Measurements from ENCODE around the gene UGT1A10. TPM values are rescaled to one million over a fixed set of nuclear protein-coding genes. Genes with fewer than 3 reads are reported as not detected.

The UGT1A10 gene
- total RNA-seq, 1 experiment from 2014 or later, result not detected

DNA sequence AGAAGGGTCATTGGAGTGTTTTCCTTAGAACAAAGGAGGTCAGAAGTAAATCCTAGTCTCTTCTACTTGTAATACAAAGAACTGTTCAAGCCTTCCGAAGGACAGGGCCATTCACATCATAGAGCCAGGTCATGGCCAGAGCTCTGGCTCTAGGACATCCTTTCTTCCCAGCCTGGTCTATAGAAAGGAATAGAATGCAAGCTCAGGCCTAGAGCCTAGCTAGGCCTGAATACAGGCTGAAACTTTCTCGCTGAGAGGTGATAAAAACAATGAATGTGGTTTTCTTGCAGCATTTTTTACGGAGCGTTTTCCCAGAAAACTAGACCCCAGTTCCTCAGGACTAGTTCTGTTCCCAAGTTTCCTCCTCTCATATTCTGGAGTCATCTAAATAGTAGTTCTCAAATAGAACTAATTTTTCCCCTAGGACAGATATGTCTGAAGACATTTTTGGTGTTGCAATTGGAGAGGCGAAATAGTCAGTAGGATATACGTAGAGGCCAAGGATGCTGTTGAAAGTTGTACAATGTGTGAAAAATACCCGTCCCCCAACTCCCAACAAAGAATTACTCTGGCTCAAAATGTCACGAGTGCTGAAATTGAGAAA lies 63.3 kb downstream of the UGT1A10 start:
- H3K27me3 ChIP-seq (ENCODE audit: insufficient read depth, low read length), result no peaks in the 10 kb centered on the region
- no peak overlapping the region for H3K27ac ChIP-seq (ENCODE audit: low read depth, low read length)
- DNase-seq (ENCODE audit: low read depth, low spot score) (no peak), ATAC-seq (no peak)
- no peaks in the 10 kb centered on the region for H3K79me2 ChIP-seq (ENCODE audit: insufficient read depth, low read length)
- CTCF ChIA-PET, result no interaction called here
- no peaks in the 10 kb centered on the region for H3K9me3 ChIP-seq (ENCODE audit: control insufficient read depth in 1 of 2, insufficient read depth in 1 of 2, low read depth in 1 of 2, low read length in 2 of 2)
- intact Hi-C loops (cut with micrococcal nuclease), result no loop called here
- POLR2A ChIA-PET, result no interaction called here
- RAD21 ChIA-PET (ENCODE audit: low non-redundant PET in 1 of 2, low total read pairs in 2 of 2, uncharacterized antibody in 2 of 2, unreplicated experiment in 2 of 2), result no interaction called here
- H3K36me3 ChIP-seq (ENCODE audit: control insufficient read depth in 1 of 2, insufficient read depth in 2 of 2, low read length in 2 of 2), result no peaks in the 10 kb centered on the region
- H4K20me1 ChIP-seq (ENCODE audit: insufficient read depth), result no peaks in the 10 kb centered on the region
- H3K9ac ChIP-seq (ENCODE audit: low read length), result no peak overlapping the region
- TF ChIP-seq CEBPB (IDR thresholded peaks at IDR 0.05; ENCODE audit: low read depth) (no peak), POLR2AphosphoS5 (IDR thresholded peaks at IDR 0.05; ENCODE audit: low read depth, low read length) (no peak), SP1 (IDR thresholded peaks at IDR 0.05; ENCODE audit: low read depth) (no peak), EGR1 (IDR thresholded peaks at IDR 0.05; ENCODE audit: low read depth) (no peak), TCF7L2 (IDR thresholded peaks at IDR 0.05; ENCODE audit: borderline replicate concordance, extremely low read depth, insufficient read depth, insufficient read length) (no peak), SRF (IDR thresholded peaks at IDR 0.05; ENCODE audit: low read depth) (no peak), POLR2A (IDR thresholded peaks at IDR 0.05; ENCODE audit: borderline replicate concordance, extremely low read depth, insufficient read depth, insufficient read length) (no peak), ELF1 (IDR thresholded peaks at IDR 0.05; ENCODE audit: borderline replicate concordance, low read depth) (no peak), SIN3A (IDR thresholded peaks at IDR 0.05; ENCODE audit: low read depth) (no peak), YY1 (IDR thresholded peaks at IDR 0.05; ENCODE audit: extremely low read depth, insufficient replicate concordance, low read depth, low read length) (no peak), ZNF274 (IDR thresholded peaks at IDR 0.05; ENCODE audit: low read depth, low read length) (no peak), FOSL1 (IDR thresholded peaks at IDR 0.05; ENCODE audit: low read depth) (no peak), JUND (IDR thresholded peaks at IDR 0.05) (no peak)
- TF ChIP-seq, protein P1, sequence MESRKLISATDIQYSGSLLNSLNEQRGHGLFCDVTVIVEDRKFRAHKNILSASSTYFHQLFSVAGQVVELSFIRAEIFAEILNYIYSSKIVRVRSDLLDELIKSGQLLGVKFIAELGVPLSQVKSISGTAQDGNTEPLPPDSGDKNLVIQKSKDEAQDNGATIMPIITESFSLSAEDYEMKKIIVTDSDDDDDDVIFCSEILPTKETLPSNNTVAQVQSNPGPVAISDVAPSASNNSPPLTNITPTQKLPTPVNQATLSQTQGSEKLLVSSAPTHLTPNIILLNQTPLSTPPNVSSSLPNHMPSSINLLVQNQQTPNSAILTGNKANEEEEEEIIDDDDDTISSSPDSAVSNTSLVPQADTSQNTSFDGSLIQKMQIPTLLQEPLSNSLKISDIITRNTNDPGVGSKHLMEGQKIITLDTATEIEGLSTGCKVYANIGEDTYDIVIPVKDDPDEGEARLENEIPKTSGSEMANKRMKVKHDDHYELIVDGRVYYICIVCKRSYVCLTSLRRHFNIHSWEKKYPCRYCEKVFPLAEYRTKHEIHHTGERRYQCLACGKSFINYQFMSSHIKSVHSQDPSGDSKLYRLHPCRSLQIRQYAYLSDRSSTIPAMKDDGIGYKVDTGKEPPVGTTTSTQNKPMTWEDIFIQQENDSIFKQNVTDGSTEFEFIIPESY (IDR thresholded peaks at IDR 0.05; ENCODE audit: extremely low read depth, insufficient replicate concordance, low read length), result no peak
- TF ChIP-seq, protein P2, sequence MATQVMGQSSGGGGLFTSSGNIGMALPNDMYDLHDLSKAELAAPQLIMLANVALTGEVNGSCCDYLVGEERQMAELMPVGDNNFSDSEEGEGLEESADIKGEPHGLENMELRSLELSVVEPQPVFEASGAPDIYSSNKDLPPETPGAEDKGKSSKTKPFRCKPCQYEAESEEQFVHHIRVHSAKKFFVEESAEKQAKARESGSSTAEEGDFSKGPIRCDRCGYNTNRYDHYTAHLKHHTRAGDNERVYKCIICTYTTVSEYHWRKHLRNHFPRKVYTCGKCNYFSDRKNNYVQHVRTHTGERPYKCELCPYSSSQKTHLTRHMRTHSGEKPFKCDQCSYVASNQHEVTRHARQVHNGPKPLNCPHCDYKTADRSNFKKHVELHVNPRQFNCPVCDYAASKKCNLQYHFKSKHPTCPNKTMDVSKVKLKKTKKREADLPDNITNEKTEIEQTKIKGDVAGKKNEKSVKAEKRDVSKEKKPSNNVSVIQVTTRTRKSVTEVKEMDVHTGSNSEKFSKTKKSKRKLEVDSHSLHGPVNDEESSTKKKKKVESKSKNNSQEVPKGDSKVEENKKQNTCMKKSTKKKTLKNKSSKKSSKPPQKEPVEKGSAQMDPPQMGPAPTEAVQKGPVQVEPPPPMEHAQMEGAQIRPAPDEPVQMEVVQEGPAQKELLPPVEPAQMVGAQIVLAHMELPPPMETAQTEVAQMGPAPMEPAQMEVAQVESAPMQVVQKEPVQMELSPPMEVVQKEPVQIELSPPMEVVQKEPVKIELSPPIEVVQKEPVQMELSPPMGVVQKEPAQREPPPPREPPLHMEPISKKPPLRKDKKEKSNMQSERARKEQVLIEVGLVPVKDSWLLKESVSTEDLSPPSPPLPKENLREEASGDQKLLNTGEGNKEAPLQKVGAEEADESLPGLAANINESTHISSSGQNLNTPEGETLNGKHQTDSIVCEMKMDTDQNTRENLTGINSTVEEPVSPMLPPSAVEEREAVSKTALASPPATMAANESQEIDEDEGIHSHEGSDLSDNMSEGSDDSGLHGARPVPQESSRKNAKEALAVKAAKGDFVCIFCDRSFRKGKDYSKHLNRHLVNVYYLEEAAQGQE (IDR thresholded peaks at IDR 0.05; ENCODE audit: low read depth), result no peak
- TF ChIP-seq, protein P3, sequence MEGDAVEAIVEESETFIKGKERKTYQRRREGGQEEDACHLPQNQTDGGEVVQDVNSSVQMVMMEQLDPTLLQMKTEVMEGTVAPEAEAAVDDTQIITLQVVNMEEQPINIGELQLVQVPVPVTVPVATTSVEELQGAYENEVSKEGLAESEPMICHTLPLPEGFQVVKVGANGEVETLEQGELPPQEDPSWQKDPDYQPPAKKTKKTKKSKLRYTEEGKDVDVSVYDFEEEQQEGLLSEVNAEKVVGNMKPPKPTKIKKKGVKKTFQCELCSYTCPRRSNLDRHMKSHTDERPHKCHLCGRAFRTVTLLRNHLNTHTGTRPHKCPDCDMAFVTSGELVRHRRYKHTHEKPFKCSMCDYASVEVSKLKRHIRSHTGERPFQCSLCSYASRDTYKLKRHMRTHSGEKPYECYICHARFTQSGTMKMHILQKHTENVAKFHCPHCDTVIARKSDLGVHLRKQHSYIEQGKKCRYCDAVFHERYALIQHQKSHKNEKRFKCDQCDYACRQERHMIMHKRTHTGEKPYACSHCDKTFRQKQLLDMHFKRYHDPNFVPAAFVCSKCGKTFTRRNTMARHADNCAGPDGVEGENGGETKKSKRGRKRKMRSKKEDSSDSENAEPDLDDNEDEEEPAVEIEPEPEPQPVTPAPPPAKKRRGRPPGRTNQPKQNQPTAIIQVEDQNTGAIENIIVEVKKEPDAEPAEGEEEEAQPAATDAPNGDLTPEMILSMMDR (IDR thresholded peaks at IDR 0.05 in 2 of 3, conservative IDR thresholded peaks at IDR 0.05 in 1 of 3; ENCODE audit: borderline replicate concordance in 1 of 3, insufficient read depth in 1 of 3, low read depth in 2 of 3, low read length in 2 of 3), result no peak
- BruUV-seq (replicated peaks), result no TSS peak
- no peak overlapping the region for H3K4me3 ChIP-seq (replicated peaks in 1 of 2; ENCODE audit: low read depth in 1 of 2, low read length in 2 of 2)
- H2AFZ ChIP-seq (ENCODE audit: low read depth, low read length, poor library complexity, severe bottlenecking), result no peak overlapping the region
- H3K4me2 ChIP-seq (ENCODE audit: low read length), result no peak overlapping the region
- no peaks in the 10 kb centered on the region for H3K9me2 ChIP-seq (ENCODE audit: insufficient read depth)
- H3K4me1 ChIP-seq (ENCODE audit: control insufficient read depth in 1 of 2, insufficient read depth in 2 of 2, low read length in 2 of 2), result no peaks in the 10 kb centered on the region

Data from HCT116 (cell line).